ENCODE measurements around the gene OCRL.

OCRL gene

GRCh38 chrX:129540068-129540653, at the start of gene OCRL:
Gene OCRL, plus strand, starts transcription at chrX:129540259. Its CDS starts 181 bp downstream, at chrX:129540440.
- DNase-seq (ENCODE audit: low read depth in 2 of 3, low spot score in 1 of 3), result peak; percentile 37 to 47 (median 45)

- DNase-seq (ENCODE audit: low read depth in 2 of 3, low spot score in 1 of 3), result no peak
Measured at GRCh38 chrX:129490330-129490729, 49.7 kb upstream of the OCRL start.

GRCh38 chrX:129493643-129494042, 46.4 kb upstream of the OCRL start:
- no peak for DNase-seq (ENCODE audit: low read depth in 2 of 3, low spot score in 1 of 3)

GRCh38 chrX:129494887-129495286, 45.2 kb upstream of the OCRL start:
- DNase-seq (ENCODE audit: low read depth in 2 of 3, low spot score in 1 of 3), result no peak

GRCh38 chrX:129495900-129496299, 44.2 kb upstream of the OCRL start:
- no peak for DNase-seq (ENCODE audit: low read depth in 2 of 3, low spot score in 1 of 3)

- no peak for DNase-seq (ENCODE audit: low read depth in 2 of 3, low spot score in 1 of 3)
Measured at GRCh38 chrX:129496625-129497024, 43.4 kb upstream of the OCRL start.

GRCh38 chrX:129497146-129497843, 42.8 kb upstream of the OCRL start:
- no peak for DNase-seq (ENCODE audit: low read depth in 2 of 3, low spot score in 1 of 3)

GRCh38 chrX:129510331-129510730, 29.7 kb upstream of the OCRL start:
- no peak for DNase-seq (ENCODE audit: low read depth in 2 of 3, low spot score in 1 of 3)

- no peak for DNase-seq (ENCODE audit: low read depth in 2 of 3, low spot score in 1 of 3)
Measured at GRCh38 chrX:129511689-129512088, 28.4 kb upstream of the OCRL start.

GRCh38 chrX:129512409-129512808, 27.6 kb upstream of the OCRL start:
- DNase-seq (ENCODE audit: low read depth in 2 of 3, low spot score in 1 of 3), result no peak

GRCh38 chrX:129516402-129516801, 23.7 kb upstream of the OCRL start:
- DNase-seq (ENCODE audit: low read depth in 2 of 3, low spot score in 1 of 3), result no peak

GRCh38 chrX:129520151-129520550, 19.9 kb upstream of the OCRL start:
- DNase-seq (ENCODE audit: low read depth in 2 of 3, low spot score in 1 of 3), result no peak

GRCh38 chrX:129522184-129523078, 17.6 kb upstream of the OCRL start:
- no peak for DNase-seq (ENCODE audit: low read depth in 2 of 3, low spot score in 1 of 3)

GRCh38 chrX:129523079-129523911, 16.8 kb upstream of the OCRL start, which contains the start of gene SMARCA1:
Gene SMARCA1, minus strand, starts transcription at chrX:129523490. Its CDS starts 120 bp downstream, at chrX:129523370.
- no peak for DNase-seq (ENCODE audit: low read depth in 2 of 3, low spot score in 1 of 3)

GRCh38 chrX:129524250-129524850, 15.7 kb upstream of the OCRL start:
- no peak for DNase-seq (ENCODE audit: low read depth in 2 of 3, low spot score in 1 of 3)

- no peak for DNase-seq (ENCODE audit: low read depth in 2 of 3, low spot score in 1 of 3)
Measured at GRCh38 chrX:129525162-129525561, 14.9 kb upstream of the OCRL start.

- no peak for DNase-seq (ENCODE audit: low read depth in 2 of 3, low spot score in 1 of 3)
Measured at GRCh38 chrX:129525896-129526295, 14.2 kb upstream of the OCRL start.

- DNase-seq (ENCODE audit: low read depth in 2 of 3, low spot score in 1 of 3), result no peak
Measured at GRCh38 chrX:129529685-129530281, 10.3 kb upstream of the OCRL start.

- no peak for DNase-seq (ENCODE audit: low read depth in 2 of 3, low spot score in 1 of 3)
Measured at GRCh38 chrX:129530410-129530809, 9.6 kb upstream of the OCRL start.

- DNase-seq (ENCODE audit: low read depth in 2 of 3, low spot score in 1 of 3), result no peak
Measured at GRCh38 chrX:129531132-129531531, 8.9 kb upstream of the OCRL start.
